IMR-90 (cell line): ENCODE results near the gene GALNT17. TPM values are rescaled to one million over a fixed set of nuclear protein-coding genes. Genes with fewer than 3 reads are reported as not detected.

Source experiments
- ATAC-seq: fragments of 200-7000 bp; cut with Tn5 transposase; 2 replicates; pipeline ENCODE4 v1.9.1; 2020; ENCODE audit warnings: low read depth, mild to moderate bottlenecking, moderate library complexity
- BruUV-seq: library from RNA; stranded (reverse); fragments of 400-500 nt; replicated peaks from 2 replicates; lab custom pipeline; 2021; lab: Mats Ljungman, UMichigan
- CTCF ChIA-PET: fragments of 300-600 bp; formaldehyde crosslinking; extraction: SDS; loops from one replicate; lab custom pipeline; 2021; ENCODE audit warnings: antibody characterized with exemption; lab: Yijun Ruan, JAX
- POLR2A ChIA-PET: fragments of 300-600 bp; sonication (Branson Sonifier 250); formaldehyde crosslinking; loops from one replicate; lab custom pipeline; 2022; ENCODE audit warnings: antibody characterized with exemption; ENCODE audit not compliant: unreplicated experiment; lab: Charles Lee
- DNase-seq: peaks from one replicate; pipeline ENCODE4 v3.0.0; 2013
- H2AFZ ChIP-seq: replicated peaks from 2 replicates; pipeline ENCODE3; 2013; ENCODE audit warnings: low read length, mild to moderate bottlenecking; ENCODE audit not compliant: poor library complexity
- H2AK5ac ChIP-seq: 2 replicates; pipeline ENCODE4 v1.6.1; 2013; ENCODE audit warnings: low read depth, low read length, inconsistent platforms
- H2AK9ac ChIP-seq: replicated peaks from 2 replicates; pipeline ENCODE3; 2013; ENCODE audit warnings: mild to moderate bottlenecking, low read depth, low read length, moderate library complexity; ENCODE audit not compliant: poor library complexity
- H2BK120ac ChIP-seq: 2 replicates; pipeline ENCODE4 v1.6.1; 2013; ENCODE audit warnings: low read depth, low read length, inconsistent platforms
- H2BK15ac ChIP-seq: 3 replicates; pipeline ENCODE4 v1.6.1; 2013; ENCODE audit warnings: low read depth, low read length, inconsistent platforms
- H2BK20ac ChIP-seq: 2 replicates; pipeline ENCODE4 v1.6.1; 2013; ENCODE audit warnings: low read depth, mild to moderate bottlenecking, inconsistent platforms, low read length, moderate library complexity
- H2BK5ac ChIP-seq: 2 replicates; pipeline ENCODE4 v1.6.1; 2013; ENCODE audit warnings: mild to moderate bottlenecking, low read depth, low read length, inconsistent platforms; ENCODE audit not compliant: poor library complexity, severe bottlenecking
- H3K14ac ChIP-seq: replicated peaks from 2 replicates; pipeline ENCODE4 v1.6.1; 2013; ENCODE audit warnings: low read depth, low read length, inconsistent platforms
- H3K18ac ChIP-seq: 2 replicates; pipeline ENCODE4 v1.6.1; 2013; ENCODE audit warnings: low read depth, low read length, control low read depth
- H3K23ac ChIP-seq: 2 replicates; pipeline ENCODE4 v1.6.1; 2013; ENCODE audit warnings: low read depth, low read length, inconsistent platforms
- H3K27ac ChIP-seq: 2 replicates; pipeline ENCODE4 v1.5.1; 2013; ENCODE audit warnings: mild to moderate bottlenecking, control low read depth, low read length; ENCODE audit not compliant: insufficient read depth
- H3K27me3 ChIP-seq: 2 replicates; pipeline ENCODE4 v1.6.1; 2013; ENCODE audit warnings: low read length; ENCODE audit not compliant: control insufficient read depth, insufficient read depth
- H3K36me3 ChIP-seq: 2 replicates; pipeline ENCODE4 v1.6.1; 2013; ENCODE audit warnings: low read length, mixed read lengths; ENCODE audit not compliant: control insufficient read depth, insufficient read depth
- H3K4ac ChIP-seq: 2 replicates; pipeline ENCODE4 v1.6.1; 2013; ENCODE audit warnings: low read depth, low read length, inconsistent platforms
- H3K4me1 ChIP-seq: 2 replicates; pipeline ENCODE4 v1.6.1; 2013; ENCODE audit warnings: low read length, mixed read lengths; ENCODE audit not compliant: control insufficient read depth, insufficient read depth
- H3K4me2 ChIP-seq: 2 replicates; pipeline ENCODE4 v1.6.1; 2013; ENCODE audit warnings: low read depth, mild to moderate bottlenecking, control low read depth, low read length, moderate library complexity
- H3K4me3 ChIP-seq: 2 replicates; pipeline ENCODE4 v1.5.1; 2013; ENCODE audit warnings: low read depth, mild to moderate bottlenecking, control low read depth, low read length, moderate library complexity; ENCODE audit not compliant: insufficient read depth
- H3K56ac ChIP-seq: 2 replicates; pipeline ENCODE4 v1.6.1; 2013; ENCODE audit warnings: low read length, inconsistent platforms; ENCODE audit not compliant: insufficient read depth; ENCODE audit errors: extremely low read depth
- H3K79me1 ChIP-seq, 2 experiments: 2 replicates each; pipeline ENCODE4 v1.6.1; 2013; ENCODE audit warnings: low read length in 2 of 2, inconsistent platforms in 1 of 2, low read depth in 1 of 2
- H3K9ac ChIP-seq: 2 replicates; pipeline ENCODE4 v1.6.1; 2013; ENCODE audit warnings: low read depth, low read length, control low read depth
- H3K9me1 ChIP-seq: 2 replicates; pipeline ENCODE4 v1.6.1; 2013; ENCODE audit warnings: low read length, inconsistent platforms; ENCODE audit not compliant: insufficient read depth
- H3K9me3 ChIP-seq: 2 replicates; pipeline ENCODE4 v1.6.1; 2013; ENCODE audit warnings: low read length; ENCODE audit not compliant: control insufficient read depth, insufficient read depth
- H4K20me1 ChIP-seq: 2 replicates; pipeline ENCODE4 v1.6.1; 2013; ENCODE audit warnings: low read length, inconsistent platforms; ENCODE audit not compliant: insufficient read depth
- H4K5ac ChIP-seq: 2 replicates; pipeline ENCODE4 v1.6.1; 2013; ENCODE audit warnings: mild to moderate bottlenecking, low read depth, low read length, control low read depth
- H4K8ac ChIP-seq, 2 experiments: 2 replicates each; pipeline ENCODE4 v1.6.1; 2013; ENCODE audit warnings: low read depth in 2 of 2, low read length in 2 of 2, control low read depth in 1 of 2, inconsistent platforms in 1 of 2
- H4K91ac ChIP-seq: 2 replicates; pipeline ENCODE4 v1.6.1; 2013; ENCODE audit warnings: low read depth, low read length, inconsistent platforms; ENCODE audit not compliant: insufficient read depth
- CEBPB ChIP-seq: IDR thresholded peaks from 2 replicates; pipeline ENCODE4 v1.6.1; 2012; ENCODE audit warnings: low read depth, low read length, improper control_type of control experiment
- CHD1 ChIP-seq: IDR thresholded peaks from 2 replicates; pipeline ENCODE4 v1.6.1; 2012; ENCODE audit warnings: low read depth, low read length, improper control_type of control experiment
- FOS ChIP-seq: fragments of 150-350 bp; IDR thresholded peaks from 2 replicates; pipeline ENCODE4 v1.6.1; 2016; ENCODE audit warnings: low read depth, low read length
- MAFK ChIP-seq: IDR thresholded peaks from 2 replicates; pipeline ENCODE4 v1.6.1; 2012; ENCODE audit warnings: low read depth, low read length, improper control_type of control experiment
- NFE2L2 ChIP-seq: fragments of 150-350 bp; IDR thresholded peaks from 2 replicates; pipeline ENCODE4 v1.6.1; 2016; ENCODE audit warnings: low read depth, mild to moderate bottlenecking, low read length
- POLR2A ChIP-seq: IDR thresholded peaks from 2 replicates; pipeline ENCODE4 v1.6.1; 2012; ENCODE audit warnings: mild to moderate bottlenecking, low read depth, low read length
- RAD21 ChIP-seq: IDR thresholded peaks from 2 replicates; pipeline ENCODE4 v1.6.1; 2012; ENCODE audit warnings: low read length, improper control_type of control experiment
- RCOR1 ChIP-seq: IDR thresholded peaks from 2 replicates; pipeline ENCODE4 v1.6.1; 2012; ENCODE audit warnings: mild to moderate bottlenecking, low read length, improper control_type of control experiment; ENCODE audit not compliant: insufficient replicate concordance
- RFX5 ChIP-seq: IDR thresholded peaks from 2 replicates; pipeline ENCODE4 v1.8.0; 2012; ENCODE audit warnings: low read depth, mild to moderate bottlenecking, low read length, moderate library complexity
- SMC3 ChIP-seq: fragments of 150-350 bp; IDR thresholded peaks from 2 replicates; pipeline ENCODE4 v1.6.1; 2016; ENCODE audit warnings: low read depth, mild to moderate bottlenecking, antibody characterized with exemption, low read length, moderate library complexity
- USF2 ChIP-seq: fragments of 150-350 bp; IDR thresholded peaks from 2 replicates; pipeline ENCODE4 v1.6.1; 2017; ENCODE audit warnings: mild to moderate bottlenecking, antibody characterized with exemption, low read length, low read depth
- WGBS, 2 experiments: methylation state at CpG; one replicate each; pipeline versions ENCODE4 v1.1.5 to v1.1.7; 2013; ENCODE audit warnings: missing lambda C conversion rate in 2 of 2; ENCODE audit not compliant: insufficient read length in 1 of 2; ENCODE audit errors: extremely low coverage in 2 of 2; 5-methylcytosine and 5-hydroxymethylcytosine counted together
- dilution Hi-C: fragments of 300-500 bp; cut with HindIII; formaldehyde crosslinking; loops from one replicate; pipeline ENCODE4 v1.14.3; 2018; ENCODE audit warnings: low sequenced_read_pairs; ENCODE audit not compliant: unreplicated experiment
- in situ Hi-C: fragments of 300-500 bp; cut with MboI; formaldehyde crosslinking; loops from 3 replicates; pipeline ENCODE4 v1.14.3; 2019; ENCODE audit warnings: low sequenced_read_pairs, inconsistent platforms, mixed read lengths
- intact Hi-C: fragments of 100-400 bp; cut with micrococcal nuclease; formaldehyde crosslinking; loops from 2 replicates; pipeline ENCODE4 v1.10.0; 2022
- polyA plus RNA-seq, 3 experiments: library from polyadenylated mRNA; depleted of rRNA; stranded (reverse); fragments of >200 nt; gene quantifications; 2 replicates each; pipeline ENCODE4 v1.2.3, GENCODE V29; 2012; ENCODE audit warnings: low replicate concordance in 1 of 3
- total RNA-seq: library from RNA; depleted of rRNA; stranded (reverse); fragments of >200 nt; gene quantifications from 2 replicates; pipeline ENCODE4 v1.2.3, GENCODE V29; 2012

The GALNT17 gene
- total and polyA plus RNA-seq, 2 of the 4 experiments (the other 2 are of a cell fraction) = not detected

- H2BK5ac ChIP-seq = no peak overlapping the region
- no peak overlapping the region for H4K8ac ChIP-seq
- no peak overlapping the region for H2AK9ac ChIP-seq
- H3K4me2 ChIP-seq = no peak overlapping the region
- no peaks in the 10 kb centered on the region for H3K36me3 ChIP-seq
- POLR2A ChIA-PET = no interaction called here
- TF ChIP-seq MAFK = no peak
- no peak for TF ChIP-seq RCOR1
- TF ChIP-seq NFE2L2 = no peak
- no peak for TF ChIP-seq CEBPB
- no peak for TF ChIP-seq FOS
- no peak for TF ChIP-seq POLR2A
- no peak for TF ChIP-seq USF2
- no peak for TF ChIP-seq RAD21
- no peak for TF ChIP-seq RFX5
- TF ChIP-seq CHD1 = no peak
- TF ChIP-seq SMC3 = no peak
- no peaks in the 10 kb centered on the region for H3K9me1 ChIP-seq
- no peak overlapping the region for H2BK20ac ChIP-seq
- intact Hi-C loops (no loop called here), dilution Hi-C loops (no loop called here), in situ Hi-C loops (no loop called here)
- no peak overlapping the region for H3K27ac ChIP-seq
- H4K91ac ChIP-seq = no peak overlapping the region
- no peak overlapping the region for H3K56ac ChIP-seq
- WGBS, 2 experiments = no CpG with 5 or more reads among the region's 2 CpGs
- no peaks in the 10 kb centered on the region for H3K27me3 ChIP-seq
- no peak overlapping the region for H2AK5ac ChIP-seq
- H3K4ac ChIP-seq = no peak overlapping the region
- no peak overlapping the region for H3K14ac ChIP-seq
- H3K18ac ChIP-seq = no peak overlapping the region
- H2AFZ ChIP-seq = no peak overlapping the region
- no peaks in the 10 kb centered on the region for H4K20me1 ChIP-seq
- no peak for DNase-seq
- H3K4me1 ChIP-seq = no peaks in the 10 kb centered on the region
- H3K4me3 ChIP-seq = no peak overlapping the region
- H3K9me3 ChIP-seq = peaks cover 28% of the 10 kb centered on the region
- no peaks in the 10 kb centered on the region for H3K79me1 ChIP-seq
- no peak overlapping the region for H3K23ac ChIP-seq
- H3K9ac ChIP-seq = no peak overlapping the region
- no peak overlapping the region for H2BK15ac ChIP-seq
- no TSS peak for BruUV-seq
- CTCF ChIA-PET = no interaction called here
- H4K5ac ChIP-seq = no peak overlapping the region
- ATAC-seq = no peak
- H2BK120ac ChIP-seq = no peak overlapping the region
These were observed 347.3 kb downstream of the GALNT17 start for GRCh38 chr7:71479231-71479630.
